HG02798 (cell line): ENCODE data around the gene MARS1.

ENCODE experiments used
- ATAC-seq: cut with Tn5 transposase; IDR thresholded peaks from one replicate; pipeline ENCODE4 v1.9.1; 2021; ENCODE audit warnings: mild to moderate bottlenecking; ENCODE audit not compliant: unreplicated experiment, poor library complexity

Gene MARS1

GRCh38 chr12:57470970-57471656, 16.8 kb upstream of the MARS1 start:
- ATAC-seq = no peak

GRCh38 chr12:57471661-57472060, 16.2 kb upstream of the MARS1 start:
- ATAC-seq = no peak

GRCh38 chr12:57472391-57472790, 15.5 kb upstream of the MARS1 start:
- ATAC-seq = no peak

DNA sequence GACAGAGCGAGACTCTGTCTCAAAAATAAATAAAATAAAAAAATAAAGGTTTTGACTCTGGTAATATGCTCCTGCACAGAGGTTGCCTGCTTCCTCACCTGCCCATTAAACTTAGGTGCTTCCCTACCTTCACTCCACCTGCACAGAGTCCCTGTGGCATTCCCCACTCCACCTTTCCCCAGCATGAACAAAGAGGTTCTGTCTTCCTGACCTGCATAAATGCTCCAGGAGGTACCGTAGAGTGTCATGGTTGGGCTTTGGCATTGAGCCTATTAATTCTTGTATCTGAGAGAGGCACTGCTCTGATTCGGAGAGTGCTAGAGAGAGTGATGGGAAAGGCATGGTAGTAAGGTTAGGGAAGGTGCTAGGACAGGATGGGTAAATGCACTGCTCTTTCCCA, 14.5 kb upstream of the MARS1 start:
- no peak for ATAC-seq

DNA sequence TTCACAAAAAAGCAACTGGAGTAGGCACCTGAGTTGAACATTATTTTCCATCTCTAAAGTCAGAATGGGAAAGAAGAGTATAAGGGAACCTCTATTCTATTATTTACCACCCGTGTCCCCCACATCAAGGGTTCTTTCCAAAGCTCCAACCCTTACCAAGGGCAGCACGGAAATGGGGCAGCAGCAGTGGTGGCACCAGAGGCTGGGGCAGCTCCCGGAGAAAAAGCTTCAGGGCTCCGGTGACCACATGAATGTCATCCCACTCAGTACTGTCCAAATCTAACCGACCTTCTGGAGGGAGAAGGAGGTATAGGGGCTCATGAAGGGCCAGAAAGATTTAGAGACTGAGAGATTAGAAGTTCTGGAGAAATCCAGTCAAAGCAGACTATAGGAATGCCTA, 14.0 kb upstream of the MARS1 start:
- no peak for ATAC-seq

- no peak for ATAC-seq
Measured at GRCh38 chr12:57474430-57474829, 13.4 kb upstream of the MARS1 start.

DNA sequence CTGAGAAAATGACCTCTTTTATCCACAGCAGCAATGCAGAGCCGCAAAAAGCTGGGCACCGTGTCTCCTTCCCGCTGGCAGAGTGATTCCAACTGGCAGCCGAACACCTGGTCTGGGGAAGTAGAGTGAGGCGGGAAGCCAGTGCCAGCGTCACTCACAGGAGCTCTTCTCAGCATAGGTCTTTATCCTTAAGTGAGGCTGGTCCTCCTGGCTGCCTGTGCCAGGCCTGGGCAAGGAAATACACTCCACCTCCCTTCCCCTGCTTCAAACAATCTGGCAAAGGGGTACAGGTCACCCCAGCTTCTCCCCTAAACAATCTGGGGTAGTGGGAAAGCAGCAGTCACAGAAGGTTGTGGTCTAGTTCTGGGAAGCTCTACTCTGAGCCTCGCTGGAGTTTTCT, 13.0 kb upstream of the MARS1 start:
- no peak for ATAC-seq

DNA sequence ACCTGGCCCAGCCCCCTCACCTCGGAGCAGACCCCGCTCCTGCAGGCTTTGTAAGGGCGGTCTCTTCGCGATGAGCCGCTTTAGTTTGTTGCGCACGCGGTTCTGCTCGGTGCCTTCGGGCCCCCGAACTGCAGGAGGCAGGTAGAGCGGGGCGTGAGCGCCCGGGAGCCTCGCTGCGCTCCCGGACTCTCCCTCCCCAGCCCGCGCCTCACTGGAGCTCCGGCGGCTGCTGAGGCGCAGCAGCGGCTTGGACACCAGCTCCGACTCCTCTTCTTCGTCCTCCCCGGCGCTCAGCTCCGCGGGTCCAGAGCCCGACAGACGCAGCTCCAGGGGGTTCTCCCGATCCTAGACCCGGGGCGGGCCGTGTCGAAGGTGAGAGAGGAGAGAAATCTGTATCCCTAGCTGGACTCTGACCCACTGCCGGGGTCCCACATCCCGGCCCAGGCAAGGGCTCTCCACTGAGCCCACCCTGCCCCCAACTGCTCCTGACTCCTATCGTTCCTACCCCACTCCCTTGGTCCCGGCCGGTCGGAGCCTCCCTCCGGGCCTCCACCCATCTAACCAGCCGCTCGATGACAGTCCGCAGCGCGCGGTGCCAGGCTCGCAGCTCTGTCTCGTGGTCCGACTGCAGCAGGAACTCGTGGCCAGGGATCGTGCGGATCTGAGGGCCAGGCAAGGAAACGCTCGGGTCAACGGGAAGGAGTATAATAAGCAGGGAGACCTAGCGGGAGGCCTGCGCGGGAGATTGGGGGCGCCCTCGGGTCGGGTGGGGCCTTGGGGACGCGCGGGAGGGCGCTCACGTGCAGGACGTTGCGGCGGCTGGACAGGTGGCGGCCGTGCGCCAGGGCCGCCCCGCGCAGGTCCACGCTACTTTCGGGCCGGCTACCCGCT, 12.4 kb upstream of the MARS1 start:
- no peak for ATAC-seq

GRCh38 chr12:57476162-57476992, 11.5 kb upstream of the MARS1 start:
- ATAC-seq = no peak

DNA sequence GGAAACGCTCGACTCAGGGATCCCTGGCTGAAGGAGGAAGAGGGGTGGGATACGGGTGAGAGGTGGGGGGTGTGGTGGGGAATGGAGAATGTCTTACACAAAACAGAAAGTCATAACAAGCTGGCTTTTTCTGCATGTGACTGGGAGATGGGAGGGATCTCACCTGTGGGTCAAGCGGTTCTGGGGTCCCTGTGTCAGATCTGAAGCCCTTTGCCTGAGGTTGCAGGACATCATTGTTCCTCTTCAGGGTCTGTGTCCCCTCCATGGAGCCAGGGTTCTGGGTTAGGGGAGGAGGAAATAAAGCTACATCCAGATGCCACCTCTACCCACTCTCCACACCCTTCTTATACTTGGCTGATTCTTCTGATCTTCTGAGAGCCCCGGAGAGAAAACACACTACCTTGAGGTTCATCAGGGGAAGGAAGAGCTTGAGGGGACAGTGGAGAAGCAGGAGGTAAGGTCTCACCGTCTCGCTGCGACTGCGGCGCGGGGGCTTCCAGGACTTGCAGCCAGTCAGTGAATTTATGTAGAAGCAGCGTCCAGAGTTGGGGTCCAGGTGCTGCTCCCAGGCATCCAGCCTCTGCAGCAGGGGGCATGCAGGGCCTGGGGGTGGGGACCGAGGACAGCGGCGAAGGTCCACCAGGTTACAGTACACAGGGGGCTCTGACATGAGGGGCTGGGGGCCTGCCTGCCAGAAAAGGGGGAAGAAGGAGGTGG, 10.7 kb upstream of the MARS1 start:
- no peak for ATAC-seq

- ATAC-seq = peak; percentile 53
Measured at GRCh38 chr12:57477710-57478681, 9.9 kb upstream of the MARS1 start.

GRCh38 chr12:57479043-57479375, 8.9 kb upstream of the MARS1 start:
- ATAC-seq = no peak

DNA sequence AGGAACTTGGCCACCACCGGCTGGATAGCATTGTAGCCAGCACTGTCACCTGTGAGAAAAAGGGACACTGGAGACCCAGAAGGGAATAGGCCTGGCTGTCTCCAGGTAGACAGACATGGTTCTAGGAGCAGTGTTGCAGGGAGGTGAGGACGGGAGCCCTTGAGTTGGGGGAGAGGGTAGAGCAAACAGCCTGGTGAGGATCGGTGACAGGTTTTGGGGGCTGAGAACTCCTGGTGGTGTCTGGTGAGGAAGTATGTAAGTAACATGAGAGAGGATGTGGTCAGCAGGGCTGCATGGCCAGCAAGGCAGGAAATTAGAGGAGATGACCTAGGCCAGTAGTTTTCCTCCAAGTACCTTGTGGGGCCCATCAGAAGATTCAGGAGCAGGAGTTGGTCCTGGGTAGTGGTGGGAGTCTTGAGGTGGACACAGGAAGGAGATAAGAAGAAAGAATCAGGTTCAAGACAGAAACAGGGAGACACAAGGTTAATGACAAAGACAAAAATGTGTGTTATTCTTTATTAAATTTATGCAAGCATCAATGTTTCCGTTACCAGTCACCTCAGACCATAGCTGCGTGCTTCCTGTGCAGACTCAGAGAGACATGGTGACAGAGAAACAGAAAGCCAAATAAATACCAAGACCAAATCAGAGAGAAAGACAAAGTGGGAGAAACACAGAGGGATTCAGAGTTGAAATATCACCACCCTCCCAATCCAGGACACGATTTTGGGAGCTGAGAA, 8.3 kb upstream of the MARS1 start, which contains the start of gene ARHGAP9:
TSS of gene ARHGAP9 (minus strand) at position 491 of the 740 bp plus-strand sequence. CDS start at position 31, 460 bp downstream.
- ATAC-seq = no peak

GRCh38 chr12:57481671-57482070, 6.2 kb upstream of the MARS1 start:
- no peak for ATAC-seq

DNA sequence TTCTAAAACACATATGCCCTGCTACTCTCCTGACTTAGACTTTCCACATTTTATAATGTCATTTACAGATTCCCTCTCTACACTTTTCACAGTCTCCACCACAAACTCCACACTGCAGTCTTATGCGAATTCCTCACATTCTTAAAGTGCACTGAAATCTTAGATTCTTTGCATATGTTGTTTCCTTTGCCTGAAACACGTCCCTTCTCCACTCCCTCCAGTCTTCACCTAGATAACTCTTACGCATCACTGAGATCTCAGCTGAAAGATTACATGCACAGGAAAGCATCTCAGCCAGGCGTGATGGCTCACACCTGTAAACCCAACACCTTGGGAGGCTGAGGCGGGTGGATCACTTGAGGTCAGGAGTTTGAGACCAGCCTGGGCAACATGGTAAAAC, 4.4 kb upstream of the MARS1 start:
- no peak for ATAC-seq

DNA sequence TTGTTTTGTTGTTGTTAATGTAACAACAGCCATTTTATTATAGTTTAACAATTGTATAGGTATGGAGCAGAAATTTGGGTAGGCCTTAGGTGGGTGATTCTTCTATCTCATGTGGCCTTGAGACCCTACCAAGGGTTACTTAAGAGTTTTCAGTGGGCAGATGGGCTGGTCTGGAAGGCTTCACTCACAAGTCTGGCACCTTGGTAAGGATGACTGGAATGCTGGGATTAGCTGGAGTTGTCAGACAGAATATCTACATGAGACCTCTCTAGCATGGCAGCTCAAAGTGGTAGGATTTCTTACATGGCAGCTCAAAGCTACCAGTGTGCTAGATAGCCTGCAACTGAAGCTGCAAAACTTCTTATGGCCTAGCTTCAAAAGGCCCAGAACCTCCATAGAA, 2.2 kb upstream of the MARS1 start:
- ATAC-seq = no peak

DNA sequence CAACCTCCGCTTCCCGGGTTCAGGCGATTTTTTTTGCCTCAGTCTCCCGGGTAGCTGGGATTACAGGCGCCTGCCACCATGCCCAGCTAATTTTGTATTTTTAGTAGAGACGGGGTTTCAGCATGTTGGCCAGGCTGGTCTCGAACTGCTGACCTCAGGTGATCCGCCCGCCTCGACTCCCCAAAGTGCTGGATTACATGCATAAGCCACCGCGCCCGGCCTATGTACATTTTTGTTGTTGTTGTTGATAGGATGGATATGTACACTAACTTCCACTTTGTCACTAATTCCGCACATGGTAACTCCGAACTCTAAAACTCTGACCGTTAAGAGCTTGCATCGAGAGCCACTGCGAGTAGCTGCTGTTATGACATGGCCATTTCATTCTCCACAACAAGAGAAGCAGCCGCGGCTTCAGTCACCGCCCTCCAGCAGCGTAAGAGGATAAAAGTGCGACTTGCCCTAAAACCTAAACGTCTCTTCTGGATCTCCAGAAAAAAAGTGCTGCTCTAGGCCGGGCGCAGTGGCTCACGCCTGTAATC, 742 bp upstream of the MARS1 start:
- no peak for ATAC-seq
